ENCODE data around the gene PSMB3.

The PSMB3 gene

DNA sequence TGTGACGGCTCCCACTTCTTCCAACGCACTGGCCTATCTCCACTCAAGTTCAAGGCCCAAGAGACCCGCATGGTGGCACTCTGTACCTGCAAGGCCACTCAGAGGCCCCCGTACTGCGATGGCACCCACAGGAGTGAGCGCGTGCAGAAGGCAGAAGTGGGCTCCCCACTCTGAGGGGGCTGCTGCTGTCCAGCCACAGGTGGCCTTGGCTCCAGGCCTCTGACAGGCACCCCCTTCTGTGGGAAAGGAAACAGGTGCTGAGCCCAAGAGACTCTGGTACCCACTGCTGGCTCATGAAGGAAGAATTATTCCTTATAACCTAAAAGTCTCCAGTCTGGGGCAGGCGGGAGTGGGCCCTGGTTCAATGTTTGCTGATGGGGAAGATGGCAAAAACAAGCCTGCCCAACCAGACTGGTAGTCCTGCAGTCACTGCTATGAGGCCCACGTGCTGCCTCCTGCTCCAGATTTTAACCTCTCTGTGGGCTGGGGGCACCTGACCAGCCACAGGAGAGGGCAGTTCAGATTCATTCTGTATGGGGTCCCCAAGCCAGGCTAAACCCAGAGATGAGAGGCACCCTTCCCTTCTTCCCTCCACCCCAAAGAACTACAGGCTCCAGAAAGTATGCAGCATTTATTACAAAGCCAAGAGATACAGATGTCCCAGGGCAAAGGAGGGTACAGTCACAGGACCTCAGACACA, 19.1 kb upstream of the PSMB3 start:
- WGBS, result 94% methylated on average over 9 of the region's 9 CpGs
- no peak overlapping the region for H2BK5ac ChIP-seq (ENCODE audit: low read depth, low read length, poor library complexity, severe bottlenecking)
- H3K18ac ChIP-seq (ENCODE audit: low read depth in 1 of 2, low read length in 2 of 2), result no peak overlapping the region
- peaks cover 31% of the 10 kb centered on the region for H3K4me1 ChIP-seq (ENCODE audit: control insufficient read depth, insufficient read depth, low read depth, low read length)
- H2BK120ac ChIP-seq (ENCODE audit: low read depth, low read length), result no peak overlapping the region
- H2AK5ac ChIP-seq (ENCODE audit: low read length, severe bottlenecking), result no peak overlapping the region
- H4K8ac ChIP-seq (ENCODE audit: low read length), result no peak overlapping the region
- no peaks in the 10 kb centered on the region for H3K9me3 ChIP-seq (ENCODE audit: control insufficient read depth, low read length)
- no peak overlapping the region for H2AFZ ChIP-seq (ENCODE audit: low read depth, low read length)
- no peak overlapping the region for H2BK15ac ChIP-seq (ENCODE audit: low read depth, poor library complexity, severe bottlenecking)
- H4K91ac ChIP-seq (ENCODE audit: low read length), result no peak overlapping the region
- no peak overlapping the region for H3K4ac ChIP-seq (ENCODE audit: low read depth in 1 of 2, low read length in 2 of 2)
- DNase-seq, result no peak
- H3K79me1 ChIP-seq (replicated peaks; ENCODE audit: low read length, poor library complexity, severe bottlenecking), result peaks cover 22% of the 10 kb centered on the region
- H3K9ac ChIP-seq (ENCODE audit: low read length), result no peak overlapping the region
- H3K4me2 ChIP-seq (ENCODE audit: low read length, poor library complexity, severe bottlenecking), result no peak overlapping the region
- no peak overlapping the region for H2BK12ac ChIP-seq (ENCODE audit: low read length in 2 of 2)
- H3K27me3 ChIP-seq (ENCODE audit: control insufficient read depth in 1 of 2, insufficient read depth in 1 of 2, low read length in 2 of 2), result no peaks in the 10 kb centered on the region
- no peak overlapping the region for H3K4me3 ChIP-seq (ENCODE audit: insufficient read depth in 1 of 2, low read depth in 1 of 2, low read length in 2 of 2)
- H3K14ac ChIP-seq (ENCODE audit: low read length in 2 of 2), result no peak overlapping the region
- H3K23ac ChIP-seq (ENCODE audit: low read length in 2 of 2), result no peak overlapping the region
- H3K27ac ChIP-seq (ENCODE audit: low read length, poor library complexity, severe bottlenecking), result no peak overlapping the region
- peaks cover 62 to 65% of the 10 kb centered on the region in 2 experiments for H3K36me3 ChIP-seq (ENCODE audit: control insufficient read depth in 1 of 2, insufficient read depth in 2 of 2, low read depth in 1 of 2, low read length in 2 of 2)

DNA sequence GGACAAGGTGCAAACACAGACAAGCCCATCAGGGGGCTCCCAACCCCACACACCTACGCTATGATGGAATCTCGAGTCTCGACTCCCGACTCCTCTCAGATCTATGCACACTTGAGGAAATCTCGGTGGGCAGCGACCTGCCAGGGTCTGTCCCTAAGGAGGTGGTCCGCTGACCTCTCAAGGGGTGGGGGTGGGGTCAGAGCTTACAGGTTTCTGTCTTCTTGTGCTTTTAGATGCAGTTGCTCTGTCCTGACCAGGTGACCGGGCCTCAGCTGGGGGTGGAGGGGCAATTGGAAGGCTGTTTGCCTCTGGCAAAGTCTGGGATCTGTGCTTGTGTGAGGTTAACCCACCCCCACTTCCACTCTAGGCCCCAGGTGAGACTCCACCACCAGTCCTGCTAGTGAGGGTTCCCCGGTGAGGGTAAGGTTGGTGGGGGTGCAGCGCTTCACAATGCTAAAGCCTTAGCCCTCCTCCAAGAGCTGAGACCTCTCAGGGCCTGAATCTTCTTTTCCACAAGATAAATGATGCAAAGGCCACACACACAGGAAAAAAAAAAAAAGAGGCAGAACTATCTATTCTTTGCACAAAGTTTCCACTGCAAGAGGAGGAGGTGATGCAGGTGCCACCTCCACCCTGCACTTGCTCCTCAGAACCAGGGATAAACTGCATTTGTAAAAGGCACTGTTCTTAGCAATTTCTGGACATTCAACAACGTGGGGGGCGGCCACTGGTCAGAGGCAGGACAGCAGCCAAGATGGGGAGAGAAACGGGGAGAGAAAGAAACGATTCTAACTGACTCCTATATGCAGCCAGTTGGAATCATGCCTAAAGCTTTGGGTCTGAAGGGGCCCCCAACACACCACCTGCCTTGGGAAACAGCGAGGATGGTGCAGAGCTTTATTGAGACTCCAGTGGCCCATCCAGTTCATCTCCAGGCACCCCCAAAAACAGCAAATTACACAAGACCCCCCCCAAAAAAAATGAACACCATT, 18.3 kb upstream of the PSMB3 start:
- DNase-seq, result no peak
- Histone ChIP-seq H3K18ac (ENCODE audit: low read depth in 1 of 2, low read length in 2 of 2) (no peak overlapping the region), H3K4me2 (ENCODE audit: low read length, poor library complexity, severe bottlenecking) (no peak overlapping the region), H2AFZ (ENCODE audit: low read depth, low read length) (no peak overlapping the region), H3K9ac (ENCODE audit: low read length) (no peak overlapping the region), H3K27me3 (ENCODE audit: control insufficient read depth in 1 of 2, insufficient read depth in 1 of 2, low read length in 2 of 2) (no peaks in the 10 kb centered on the region), H3K79me1 (replicated peaks; ENCODE audit: low read length, poor library complexity, severe bottlenecking) (peaks cover 29% of the 10 kb centered on the region), H2BK12ac (ENCODE audit: low read length in 2 of 2) (no peak overlapping the region), H3K9me3 (ENCODE audit: control insufficient read depth, low read length) (no peaks in the 10 kb centered on the region), H4K91ac (ENCODE audit: low read length) (no peak overlapping the region), H3K14ac (ENCODE audit: low read length in 2 of 2) (no peak overlapping the region), H3K36me3 (ENCODE audit: control insufficient read depth in 1 of 2, insufficient read depth in 2 of 2, low read depth in 1 of 2, low read length in 2 of 2) (peaks cover 71 to 73% of the 10 kb centered on the region in 2 experiments), H4K8ac (ENCODE audit: low read length) (no peak overlapping the region), H3K4ac (ENCODE audit: low read depth in 1 of 2, low read length in 2 of 2) (no peak overlapping the region), H3K23ac (ENCODE audit: low read length in 2 of 2) (no peak overlapping the region), H2AK5ac (ENCODE audit: low read length, severe bottlenecking) (no peak overlapping the region), H2BK5ac (ENCODE audit: low read depth, low read length, poor library complexity, severe bottlenecking) (no peak overlapping the region), H3K27ac (ENCODE audit: low read length, poor library complexity, severe bottlenecking) (no peak overlapping the region), H2BK15ac (ENCODE audit: low read depth, poor library complexity, severe bottlenecking) (no peak overlapping the region), H2BK120ac (ENCODE audit: low read depth, low read length) (no peak overlapping the region), H3K4me3 (ENCODE audit: insufficient read depth in 1 of 2, low read depth in 1 of 2, low read length in 2 of 2) (no peak overlapping the region), H3K4me1 (ENCODE audit: control insufficient read depth, insufficient read depth, low read depth, low read length) (peaks cover 29% of the 10 kb centered on the region)
- 82% methylated on average over 13 of the region's 15 CpGs for WGBS

DNA sequence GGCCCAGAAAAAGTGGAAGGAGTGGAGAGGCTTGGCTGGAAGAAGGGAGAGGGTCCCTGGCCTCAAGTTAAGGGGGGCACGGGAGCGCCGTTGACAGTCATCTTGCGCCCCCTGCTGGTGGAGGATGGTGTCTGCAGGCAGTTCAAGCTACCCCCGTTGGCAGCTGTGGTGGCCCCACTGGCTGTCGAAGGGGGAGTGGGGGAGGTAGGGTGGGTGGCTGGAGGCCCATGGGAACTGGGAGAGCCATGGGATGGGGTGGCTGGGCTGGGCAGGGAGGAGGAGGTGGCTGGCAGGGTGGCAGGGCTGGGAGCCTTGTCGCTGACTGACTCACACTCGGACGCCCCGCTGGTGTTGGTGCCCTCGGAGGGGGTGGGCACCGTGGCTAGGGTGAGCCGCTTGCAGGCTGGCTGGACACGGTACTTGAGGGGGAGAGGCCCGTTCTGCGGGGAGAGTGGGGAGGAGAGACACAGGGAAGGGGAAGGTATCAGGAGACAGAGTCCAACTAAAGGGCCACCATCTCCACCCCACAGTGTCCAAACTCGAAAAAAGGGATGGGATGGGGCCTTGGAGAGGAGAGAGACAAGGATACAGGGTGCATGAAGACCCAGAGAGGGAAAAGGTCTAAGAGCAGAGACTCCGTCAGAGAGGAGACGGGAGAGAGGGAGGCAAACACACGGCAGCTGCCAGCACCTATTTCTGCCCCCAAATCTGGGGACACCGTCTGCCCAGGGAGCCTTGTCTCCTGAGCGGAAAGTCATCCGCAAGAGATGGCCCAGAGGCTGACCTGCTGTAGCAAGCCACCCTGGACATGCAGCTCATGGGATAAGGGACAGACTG, 17.2 kb upstream of the PSMB3 start:
- Histone ChIP-seq H3K9me3 (ENCODE audit: control insufficient read depth, low read length) (no peaks in the 10 kb centered on the region), H3K23ac (ENCODE audit: low read length in 2 of 2) (no peak overlapping the region), H2AFZ (ENCODE audit: low read depth, low read length) (no peak overlapping the region), H2AK5ac (ENCODE audit: low read length, severe bottlenecking) (peak overlapping the region; percentile 19), H2BK5ac (ENCODE audit: low read depth, low read length, poor library complexity, severe bottlenecking) (no peak overlapping the region), H3K79me1 (replicated peaks; ENCODE audit: low read length, poor library complexity, severe bottlenecking) (peaks cover 38% of the 10 kb centered on the region), H3K4ac (ENCODE audit: low read depth in 1 of 2, low read length in 2 of 2) (no peak overlapping the region), H3K4me1 (ENCODE audit: control insufficient read depth, insufficient read depth, low read depth, low read length) (peaks cover 23% of the 10 kb centered on the region), H4K91ac (ENCODE audit: low read length) (peak overlapping the region; percentile 16), H3K27me3 (ENCODE audit: control insufficient read depth in 1 of 2, insufficient read depth in 1 of 2, low read length in 2 of 2) (no peaks in the 10 kb centered on the region), H3K27ac (ENCODE audit: low read length, poor library complexity, severe bottlenecking) (no peak overlapping the region), H3K36me3 (ENCODE audit: control insufficient read depth in 1 of 2, insufficient read depth in 2 of 2, low read depth in 1 of 2, low read length in 2 of 2) (peaks cover 79 to 83% of the 10 kb centered on the region in 2 experiments), H2BK15ac (ENCODE audit: low read depth, poor library complexity, severe bottlenecking) (peak overlapping the region; percentile 41), H3K14ac (ENCODE audit: low read length in 2 of 2) (peak overlapping the region in 1 of 2 experiments; percentile 56), H2BK120ac (ENCODE audit: low read depth, low read length) (no peak overlapping the region), H3K9ac (ENCODE audit: low read length) (no peak overlapping the region), H3K18ac (ENCODE audit: low read depth in 1 of 2, low read length in 2 of 2) (peak overlapping the region in 1 of 2 experiments; percentile 28), H2BK12ac (ENCODE audit: low read length in 2 of 2) (peak overlapping the region in 1 of 2 experiments; percentile 74), H4K8ac (ENCODE audit: low read length) (peak overlapping the region; percentile 38), H3K4me2 (ENCODE audit: low read length, poor library complexity, severe bottlenecking) (no peak overlapping the region), H3K4me3 (ENCODE audit: insufficient read depth in 1 of 2, low read depth in 1 of 2, low read length in 2 of 2) (no peak overlapping the region)
- WGBS, result 65% methylated on average over 17 of the region's 23 CpGs
- DNase-seq, result peak; percentile 45

Measured in mesenchymal stem cell (in vitro differentiated cells and primary cell).